ENCODE data around the gene CASZ1. TPM values are rescaled to one million over a fixed set of nuclear protein-coding genes. Genes with fewer than 3 reads are reported as not detected.

The CASZ1 gene
- total RNA-seq, 1 experiment from 2014 or later: 11.7 TPM

GRCh38 chr1:10684221-10684620, 112.2 kb downstream of the CASZ1 start:
- ChIA-PET CTCF (interaction anchor here (1.2 to 1.5 kb wide), 2 partner anchors 20 to 30 kb away, joined by 3 to 4 read pairs; no protein-coding TSS in a partner anchor), POLR2A (no interaction called here)
- Mint-ChIP-seq H3K4me3 (no peak overlapping the region), H3K27ac (no peak overlapping the region), H3K4me1 (peaks cover 56% of the 10 kb centered on the region), H3K9me3 (no peaks in the 10 kb centered on the region), H3K36me3 (no peaks in the 10 kb centered on the region), H3K27me3 (ENCODE audit: low read depth) (no peaks in the 10 kb centered on the region)
- no peak for ATAC-seq
- TF ChIP-seq CREM (CRISPR knock-in tag; IDR thresholded peaks at IDR 0.05) (no peak), ZNF317 (CRISPR knock-in tag; IDR thresholded peaks at IDR 0.05; ENCODE audit: borderline replicate concordance, low read depth) (no peak), ESRRA (CRISPR knock-in tag; IDR thresholded peaks at IDR 0.05; ENCODE audit: borderline replicate concordance) (no peak), EMX1 (CRISPR knock-in tag; IDR thresholded peaks at IDR 0.05) (no peak), ZNF121 (CRISPR knock-in tag; IDR thresholded peaks at IDR 0.05) (no peak), IRF2 (CRISPR knock-in tag; IDR thresholded peaks at IDR 0.05; ENCODE audit: borderline replicate concordance, low read depth) (no peak), ZNF138 (CRISPR knock-in tag; conservative IDR thresholded peaks at IDR 0.05) (no peak), FOXJ3 (CRISPR knock-in tag; IDR thresholded peaks at IDR 0.05; ENCODE audit: borderline replicate concordance) (no peak)
- TF ChIP-seq, protein P1, sequence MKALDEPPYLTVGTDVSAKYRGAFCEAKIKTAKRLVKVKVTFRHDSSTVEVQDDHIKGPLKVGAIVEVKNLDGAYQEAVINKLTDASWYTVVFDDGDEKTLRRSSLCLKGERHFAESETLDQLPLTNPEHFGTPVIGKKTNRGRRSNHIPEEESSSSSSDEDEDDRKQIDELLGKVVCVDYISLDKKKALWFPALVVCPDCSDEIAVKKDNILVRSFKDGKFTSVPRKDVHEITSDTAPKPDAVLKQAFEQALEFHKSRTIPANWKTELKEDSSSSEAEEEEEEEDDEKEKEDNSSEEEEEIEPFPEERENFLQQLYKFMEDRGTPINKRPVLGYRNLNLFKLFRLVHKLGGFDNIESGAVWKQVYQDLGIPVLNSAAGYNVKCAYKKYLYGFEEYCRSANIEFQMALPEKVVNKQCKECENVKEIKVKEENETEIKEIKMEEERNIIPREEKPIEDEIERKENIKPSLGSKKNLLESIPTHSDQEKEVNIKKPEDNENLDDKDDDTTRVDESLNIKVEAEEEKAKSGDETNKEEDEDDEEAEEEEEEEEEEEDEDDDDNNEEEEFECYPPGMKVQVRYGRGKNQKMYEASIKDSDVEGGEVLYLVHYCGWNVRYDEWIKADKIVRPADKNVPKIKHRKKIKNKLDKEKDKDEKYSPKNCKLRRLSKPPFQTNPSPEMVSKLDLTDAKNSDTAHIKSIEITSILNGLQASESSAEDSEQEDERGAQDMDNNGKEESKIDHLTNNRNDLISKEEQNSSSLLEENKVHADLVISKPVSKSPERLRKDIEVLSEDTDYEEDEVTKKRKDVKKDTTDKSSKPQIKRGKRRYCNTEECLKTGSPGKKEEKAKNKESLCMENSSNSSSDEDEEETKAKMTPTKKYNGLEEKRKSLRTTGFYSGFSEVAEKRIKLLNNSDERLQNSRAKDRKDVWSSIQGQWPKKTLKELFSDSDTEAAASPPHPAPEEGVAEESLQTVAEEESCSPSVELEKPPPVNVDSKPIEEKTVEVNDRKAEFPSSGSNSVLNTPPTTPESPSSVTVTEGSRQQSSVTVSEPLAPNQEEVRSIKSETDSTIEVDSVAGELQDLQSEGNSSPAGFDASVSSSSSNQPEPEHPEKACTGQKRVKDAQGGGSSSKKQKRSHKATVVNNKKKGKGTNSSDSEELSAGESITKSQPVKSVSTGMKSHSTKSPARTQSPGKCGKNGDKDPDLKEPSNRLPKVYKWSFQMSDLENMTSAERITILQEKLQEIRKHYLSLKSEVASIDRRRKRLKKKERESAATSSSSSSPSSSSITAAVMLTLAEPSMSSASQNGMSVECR (CRISPR knock-in tag; IDR thresholded peaks at IDR 0.05; ENCODE audit: borderline replicate concordance): no peak
- no peak for DNase-seq (ENCODE audit: low spot score)

DNA sequence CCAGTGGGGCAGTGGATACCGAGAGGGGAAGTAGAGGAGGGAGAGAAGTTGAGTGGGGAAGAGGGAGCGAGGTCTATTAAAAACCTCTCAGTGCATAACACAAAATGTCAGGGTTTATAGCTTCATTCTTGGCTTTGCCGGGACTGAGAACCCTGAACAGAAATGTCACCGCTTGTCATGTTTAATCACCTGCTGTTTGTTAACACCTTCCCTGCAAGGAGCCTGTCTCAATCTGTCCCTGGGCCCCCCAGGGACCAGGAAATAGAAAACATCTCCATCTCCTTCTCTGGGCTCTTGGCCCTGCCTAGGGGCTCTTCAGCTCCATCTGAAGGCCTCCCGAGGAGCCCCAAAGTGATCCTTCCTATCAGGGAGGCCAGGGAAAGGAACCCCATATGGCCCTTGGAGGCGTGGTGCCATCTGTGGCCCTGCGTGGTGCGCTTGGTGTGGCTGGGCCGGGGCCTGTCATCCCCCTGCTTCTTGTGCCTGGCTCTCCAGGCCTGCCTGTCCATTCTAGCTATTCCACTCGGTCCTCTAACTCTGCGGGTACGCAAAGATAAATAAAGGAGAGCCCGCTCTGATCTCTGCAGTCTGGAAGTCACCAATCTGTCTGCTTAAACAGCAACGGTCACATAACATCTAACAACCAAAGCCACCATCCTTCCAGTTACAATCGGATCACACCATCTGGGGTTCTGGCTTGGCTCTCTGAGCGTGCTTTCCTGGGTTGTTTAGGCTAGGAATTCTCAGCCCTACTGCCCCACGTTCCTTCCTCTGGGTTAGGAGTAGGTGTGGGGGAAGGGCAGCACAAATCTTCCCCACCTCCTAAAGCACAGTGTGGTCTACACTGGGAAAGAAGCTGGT, 113.8 kb downstream of the CASZ1 start:
- Mint-ChIP-seq H3K4me1 (peaks cover 68% of the 10 kb centered on the region), H3K4me3 (no peak overlapping the region), H3K27me3 (ENCODE audit: low read depth) (no peaks in the 10 kb centered on the region; the same call in 1 of the 2 replicates), H3K36me3 (no peaks in the 10 kb centered on the region), H3K9me3 (no peaks in the 10 kb centered on the region), H3K27ac (peak overlapping the region; percentile 46; the same call in 1 of the 2 replicates)
- no peak for DNase-seq (ENCODE audit: low spot score)
- ChIA-PET POLR2A (interaction anchor here (0.6 kb wide), 1 partner anchor 114 kb away, joined by 3 read pairs; the partner anchor contains the start of gene CASZ1), CTCF (interaction anchor here (1.5 kb wide), 1 partner anchor 185 kb away, joined by 6 read pairs; no protein-coding TSS in a partner anchor)
- ATAC-seq: no peak
- TF ChIP-seq KAT7 (CRISPR knock-in tag; IDR thresholded peaks at IDR 0.05; ENCODE audit: borderline replicate concordance) (no peak), ZBTB21 (CRISPR knock-in tag; IDR thresholded peaks at IDR 0.05; ENCODE audit: borderline replicate concordance) (no peak)

- ATAC-seq: no peak
- no peak for DNase-seq (ENCODE audit: low spot score)
- Mint-ChIP-seq H3K27ac (peak overlapping the region; percentile 56), H3K27me3 (ENCODE audit: low read depth) (no peaks in the 10 kb centered on the region; the same call in 1 of the 2 replicates), H3K9me3 (no peaks in the 10 kb centered on the region), H3K4me3 (no peak overlapping the region), H3K4me1 (peaks cover 69% of the 10 kb centered on the region), H3K36me3 (no peaks in the 10 kb centered on the region)
- ChIA-PET POLR2A (interaction anchor here (0.6 kb wide), 1 partner anchor 115 kb away, joined by 3 read pairs; the partner anchor contains the start of gene CASZ1), CTCF (interaction anchor here (1.0 to 1.5 kb wide), 2 partner anchors 8 to 185 kb away, joined by 4 to 6 read pairs; no protein-coding TSS in a partner anchor)
- no peak for TF ChIP-seq CBFB (CRISPR knock-in tag; IDR thresholded peaks at IDR 0.05; ENCODE audit: low read depth)
- no peak for TF ChIP-seq RELA (CRISPR knock-in tag; IDR thresholded peaks at IDR 0.05; ENCODE audit: borderline replicate concordance)
- no peak for TF ChIP-seq ATF3 (CRISPR knock-in tag; conservative IDR thresholded peaks at IDR 0.05)
- no peak for TF ChIP-seq MYBL2 (CRISPR knock-in tag; IDR thresholded peaks at IDR 0.05)
- TF ChIP-seq, protein P2, sequence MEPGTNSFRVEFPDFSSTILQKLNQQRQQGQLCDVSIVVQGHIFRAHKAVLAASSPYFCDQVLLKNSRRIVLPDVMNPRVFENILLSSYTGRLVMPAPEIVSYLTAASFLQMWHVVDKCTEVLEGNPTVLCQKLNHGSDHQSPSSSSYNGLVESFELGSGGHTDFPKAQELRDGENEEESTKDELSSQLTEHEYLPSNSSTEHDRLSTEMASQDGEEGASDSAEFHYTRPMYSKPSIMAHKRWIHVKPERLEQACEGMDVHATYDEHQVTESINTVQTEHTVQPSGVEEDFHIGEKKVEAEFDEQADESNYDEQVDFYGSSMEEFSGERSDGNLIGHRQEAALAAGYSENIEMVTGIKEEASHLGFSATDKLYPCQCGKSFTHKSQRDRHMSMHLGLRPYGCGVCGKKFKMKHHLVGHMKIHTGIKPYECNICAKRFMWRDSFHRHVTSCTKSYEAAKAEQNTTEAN (CRISPR knock-in tag; IDR thresholded peaks at IDR 0.05): no peak
- no peak for TF ChIP-seq ZNF219 (CRISPR knock-in tag; IDR thresholded peaks at IDR 0.05; ENCODE audit: borderline replicate concordance)
- no peak for TF ChIP-seq ZNF317 (CRISPR knock-in tag; IDR thresholded peaks at IDR 0.05; ENCODE audit: borderline replicate concordance, low read depth)
- TF ChIP-seq TCF7 (CRISPR knock-in tag; IDR thresholded peaks at IDR 0.05; ENCODE audit: low read depth): no peak
- no peak for TF ChIP-seq TP53 (CRISPR knock-in tag; IDR thresholded peaks at IDR 0.05)
Observed at GRCh38 chr1:10682108-10682445, 114.4 kb downstream of the CASZ1 start.

Measured in WTC11 (cell line).